Bone marrow (tissue), 2 donors: ENCODE measurements around the gene KLC1.
"Not testable (repeated sequence)": the region's sequence is repeated elsewhere in the genome, so short reads cannot be mapped to it uniquely, and the experiment has no call there.

ENCODE experiments used
- DNase-seq, 2 donors: peaks; one replicate each; lab custom pipeline; 2025; lab: John Stamatoyannopoulos, UW

The KLC1 gene

DNA sequence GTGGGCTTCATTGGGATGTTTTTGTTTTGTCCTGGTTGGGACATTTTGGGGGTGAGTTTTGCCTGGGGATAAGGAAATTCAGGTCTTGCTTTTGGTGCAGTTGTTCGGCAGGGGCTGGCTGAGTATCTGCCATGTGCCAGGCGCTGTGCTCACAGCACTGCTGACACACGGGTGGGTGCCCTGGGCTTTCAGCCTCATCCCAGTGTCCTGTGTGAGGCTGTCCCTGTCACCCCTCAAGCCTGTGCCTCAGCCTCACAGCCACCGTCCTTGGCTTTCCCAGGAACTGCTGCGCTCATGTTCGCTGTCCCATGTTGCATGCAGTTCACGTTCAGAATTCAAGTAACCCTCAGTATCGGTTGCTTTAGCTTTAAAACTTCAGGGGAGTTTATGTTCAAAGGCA is 61.3 kb downstream of the KLC1 start:
- DNase-seq = no peak

DNA sequence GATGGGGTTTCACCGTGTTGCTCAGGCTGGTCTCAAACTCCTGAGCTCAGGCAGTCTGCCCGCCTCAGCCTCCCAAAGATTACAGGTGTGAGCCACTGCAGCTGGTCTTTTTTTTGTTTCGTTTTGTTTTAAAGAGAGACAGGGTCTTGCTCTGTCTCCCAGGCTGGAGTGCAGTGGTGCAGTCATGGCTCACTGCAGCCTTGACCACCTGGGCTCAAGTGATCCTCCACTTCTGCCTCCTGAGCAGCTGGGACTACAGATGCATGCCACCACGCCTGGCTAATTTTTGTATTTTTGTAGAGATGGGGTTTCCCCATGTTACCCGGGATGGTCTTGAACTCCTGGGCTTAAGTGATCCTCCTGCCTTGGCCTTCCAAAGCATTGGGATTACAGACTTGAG is 62.6 kb downstream of the KLC1 start:
- DNase-seq = not testable (repeated sequence)

DNA sequence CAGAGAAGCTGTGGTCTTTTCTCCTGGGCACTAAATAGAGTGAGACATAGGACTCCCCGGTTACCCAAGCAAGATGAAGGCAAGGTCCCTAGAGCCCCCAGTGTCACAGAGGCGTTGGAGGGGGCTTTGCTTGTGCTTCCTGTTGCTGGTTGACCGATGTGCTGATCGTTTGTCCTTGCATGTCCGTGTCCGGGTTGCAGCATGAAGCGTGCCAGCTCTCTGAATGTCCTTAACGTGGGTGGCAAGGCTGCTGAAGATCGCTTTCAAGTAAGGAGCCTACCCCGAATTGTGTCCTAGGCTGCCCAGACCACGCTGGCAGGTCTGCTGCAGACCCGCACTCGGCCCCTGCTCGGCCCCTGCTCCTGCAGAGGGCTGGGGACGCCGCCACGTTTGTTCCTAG is 63.1 kb downstream of the KLC1 start:
- no peak for DNase-seq

DNA sequence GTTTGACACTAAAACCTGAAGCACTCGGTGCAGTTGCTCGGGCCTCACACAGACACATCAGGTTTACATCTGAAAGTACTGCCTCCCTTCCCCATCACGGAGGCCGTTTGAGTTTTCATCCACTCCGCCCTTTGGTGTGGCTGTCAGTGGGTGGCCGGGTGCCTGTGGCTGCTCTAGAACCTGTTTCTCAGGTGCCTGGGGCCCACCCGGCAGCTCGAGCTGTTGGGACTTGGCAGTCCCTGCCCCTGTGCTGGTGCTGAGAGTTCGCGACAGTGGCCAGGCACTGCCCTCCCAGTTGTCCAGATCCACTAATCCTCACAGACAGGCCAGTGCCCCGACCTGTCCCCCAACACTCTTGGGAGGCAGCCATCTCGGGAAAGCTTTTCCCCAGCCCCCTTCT is 63.9 kb downstream of the KLC1 start:
- no peak for DNase-seq

DNA sequence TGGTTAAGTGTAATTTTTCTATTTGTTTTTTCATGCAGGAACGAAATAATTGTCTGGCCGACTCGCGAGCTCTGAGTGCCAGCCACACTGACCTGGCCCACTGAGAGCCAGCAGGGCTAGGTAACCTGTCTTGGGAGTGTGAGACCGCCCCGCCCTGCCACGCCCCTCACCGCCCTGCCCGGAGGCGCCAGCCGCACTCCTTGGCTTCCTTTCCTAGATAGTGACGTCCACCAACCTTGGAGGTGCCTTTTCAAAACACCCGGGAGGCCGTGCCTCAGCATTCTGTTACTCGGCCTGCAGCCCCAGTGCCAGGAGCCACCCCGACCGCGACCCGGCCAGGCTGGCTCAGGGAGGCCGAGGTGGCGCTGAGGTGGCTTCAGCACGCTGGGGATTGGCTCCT is 64.5 kb downstream of the KLC1 start:
- no peak for DNase-seq

DNA sequence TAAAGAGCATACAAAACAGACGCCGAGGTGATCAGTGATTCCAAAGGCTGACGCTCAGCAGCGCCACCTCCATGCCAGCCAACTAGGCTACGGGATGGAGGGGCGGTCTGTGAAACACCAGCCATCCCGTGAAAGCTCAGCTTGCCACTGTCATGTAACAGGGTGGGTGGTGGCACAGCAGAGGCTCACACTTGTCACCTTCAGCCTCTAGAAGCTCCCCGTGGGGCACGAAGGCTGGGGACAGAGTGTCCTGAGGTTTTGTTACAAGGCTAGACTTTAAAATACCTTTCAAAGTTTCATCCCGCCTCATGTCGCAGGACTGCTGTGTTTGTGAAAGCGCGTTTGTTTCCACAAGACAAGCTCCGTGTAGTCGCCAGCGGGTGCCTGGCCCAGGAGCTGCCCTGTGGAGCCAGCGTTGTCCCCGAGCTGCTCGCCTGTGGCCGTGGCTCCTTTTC is 65.6 kb downstream of the KLC1 start:
- DNase-seq = no peak

DNA sequence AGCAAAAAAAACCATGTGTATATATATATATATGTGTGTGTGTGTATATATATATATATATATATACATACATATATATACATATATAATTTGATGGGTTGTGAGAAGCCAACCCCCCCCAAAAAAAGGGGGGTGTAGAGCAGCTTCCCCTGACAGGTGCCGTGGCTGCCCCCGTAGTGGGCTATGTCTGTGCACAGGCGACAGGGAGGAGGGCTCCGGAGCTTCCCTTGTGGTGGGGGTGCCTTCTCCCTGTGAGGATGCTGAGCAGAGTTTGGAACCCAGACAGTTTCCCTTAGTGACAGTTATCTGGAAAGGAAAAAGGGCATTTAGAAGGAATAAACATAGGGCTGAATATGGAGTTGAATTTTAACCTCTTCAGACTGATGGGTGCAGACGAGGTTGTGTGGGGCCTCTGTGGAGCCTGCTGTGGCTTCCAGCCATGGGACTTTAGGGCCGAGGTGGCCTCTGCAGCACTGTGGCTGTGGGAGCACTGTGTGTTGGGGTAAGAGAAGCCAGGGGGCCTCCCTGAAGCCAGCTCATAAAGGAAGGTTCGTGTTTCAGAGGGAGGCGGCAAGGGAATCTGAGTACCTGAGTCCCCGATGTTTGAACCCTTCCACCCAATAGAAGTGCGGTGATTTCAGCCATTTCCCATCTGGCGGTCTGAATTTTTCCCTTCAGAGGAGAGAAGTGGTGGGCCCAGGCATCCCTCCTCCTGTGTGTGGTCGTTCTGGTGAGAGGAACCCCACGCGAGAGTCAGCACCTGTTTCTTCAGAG is 66.5 kb downstream of the KLC1 start:
- no peak for DNase-seq

DNA sequence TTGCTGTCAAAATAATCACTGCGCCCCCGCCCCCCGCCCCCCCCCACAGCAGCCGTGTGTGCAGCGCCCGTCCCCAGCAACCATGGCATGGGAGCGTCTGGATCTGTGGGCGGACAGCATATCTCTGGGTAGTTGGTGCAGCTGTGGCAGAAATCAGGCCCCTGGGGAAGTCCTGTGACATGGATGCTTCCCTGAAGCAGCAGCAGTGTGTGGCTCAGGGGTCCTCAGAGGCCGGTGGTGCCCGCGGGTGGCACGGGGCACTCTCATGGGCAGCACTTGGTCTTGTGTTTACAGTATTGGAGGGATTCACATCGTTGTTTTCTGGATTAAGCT is 67.0 kb downstream of the KLC1 start:
- DNase-seq = no peak

DNA sequence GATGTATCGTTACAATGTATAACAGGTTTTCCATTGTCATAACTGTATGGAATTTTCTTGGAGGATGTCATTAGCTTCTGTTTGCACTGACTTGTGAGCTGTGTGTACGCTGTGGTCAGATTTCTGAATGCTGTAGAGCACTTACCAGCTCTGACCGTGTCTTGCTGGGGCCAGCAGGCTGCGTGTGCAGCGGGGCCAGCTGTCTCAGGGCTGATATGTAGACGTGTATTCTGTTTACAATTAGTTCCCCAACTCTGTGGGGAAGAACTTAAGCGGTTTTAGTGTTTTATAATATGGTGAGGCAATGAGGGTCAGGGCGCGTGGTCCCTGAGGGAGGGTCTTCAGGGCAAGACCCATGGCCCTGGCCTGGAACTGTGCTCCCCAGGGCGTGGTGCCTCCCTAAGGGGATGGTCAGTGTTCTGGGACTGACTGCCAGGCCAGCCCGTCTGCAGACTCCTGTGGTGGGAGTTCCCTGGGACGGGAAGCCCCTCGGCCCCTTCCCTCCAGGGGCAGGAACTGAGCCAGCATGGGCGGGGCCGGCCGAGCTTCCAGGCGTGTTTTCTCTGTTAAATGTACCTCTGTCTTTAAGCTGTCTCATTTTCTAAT is 67.6 kb downstream of the KLC1 start:
- no peak for DNase-seq

DNA sequence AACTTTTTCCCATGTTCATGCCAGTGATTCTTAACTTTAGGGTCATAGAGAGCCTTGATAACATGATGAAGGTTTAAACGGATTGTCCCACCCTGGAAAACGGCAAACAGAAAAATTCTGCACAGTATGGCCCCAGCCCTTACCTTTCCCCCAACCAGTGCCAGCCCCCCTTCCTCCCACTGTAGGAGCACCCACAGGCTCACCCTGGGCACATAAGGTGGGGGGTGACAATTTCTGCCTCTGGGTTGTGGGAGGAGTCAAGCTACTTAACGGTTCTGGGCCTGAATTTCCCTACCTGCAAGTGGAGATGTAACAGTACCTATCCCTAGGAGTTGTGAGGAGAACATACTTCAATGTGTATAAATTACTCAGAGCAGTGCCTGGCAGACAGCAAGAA is 68.2 kb downstream of the KLC1 start:
- DNase-seq = no peak

DNA sequence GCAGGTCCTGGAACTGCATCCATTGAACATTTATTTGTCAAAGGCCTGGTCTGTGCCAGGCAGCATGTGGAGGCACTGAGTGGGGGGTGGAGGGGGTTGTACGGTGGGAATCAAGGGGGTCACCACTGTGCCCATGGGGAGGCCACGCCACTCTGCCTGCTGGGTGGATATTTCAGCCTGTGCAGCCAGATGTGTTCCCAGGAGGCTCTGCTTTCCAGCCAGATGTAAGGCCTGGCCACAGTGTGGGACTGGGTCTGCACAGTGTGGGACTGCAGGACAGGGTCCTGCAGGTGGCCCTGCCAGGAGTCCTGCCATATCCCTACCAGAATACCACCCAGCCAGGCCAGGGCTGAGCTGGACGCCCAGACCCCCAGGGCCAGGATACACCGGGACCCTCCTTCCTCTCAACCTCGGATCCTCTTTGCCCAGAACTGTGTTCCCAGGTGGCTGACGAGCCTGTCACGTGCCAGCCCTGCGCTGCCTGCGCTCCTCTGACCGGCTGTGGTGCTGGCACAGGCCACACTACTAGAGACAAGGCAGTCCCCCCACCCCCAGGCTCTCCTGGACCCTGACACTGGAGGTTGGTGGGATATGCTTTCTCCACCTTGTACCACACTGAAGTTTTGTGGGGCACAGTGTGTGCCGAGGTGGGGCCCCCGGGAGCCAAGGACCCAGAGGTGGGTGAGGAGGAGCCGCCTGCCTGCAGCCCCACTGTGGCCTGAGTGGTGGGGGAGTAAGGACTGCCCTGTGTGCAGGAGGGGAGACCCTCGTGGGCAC is 68.8 kb downstream of the KLC1 start:
- DNase-seq = no peak

DNA sequence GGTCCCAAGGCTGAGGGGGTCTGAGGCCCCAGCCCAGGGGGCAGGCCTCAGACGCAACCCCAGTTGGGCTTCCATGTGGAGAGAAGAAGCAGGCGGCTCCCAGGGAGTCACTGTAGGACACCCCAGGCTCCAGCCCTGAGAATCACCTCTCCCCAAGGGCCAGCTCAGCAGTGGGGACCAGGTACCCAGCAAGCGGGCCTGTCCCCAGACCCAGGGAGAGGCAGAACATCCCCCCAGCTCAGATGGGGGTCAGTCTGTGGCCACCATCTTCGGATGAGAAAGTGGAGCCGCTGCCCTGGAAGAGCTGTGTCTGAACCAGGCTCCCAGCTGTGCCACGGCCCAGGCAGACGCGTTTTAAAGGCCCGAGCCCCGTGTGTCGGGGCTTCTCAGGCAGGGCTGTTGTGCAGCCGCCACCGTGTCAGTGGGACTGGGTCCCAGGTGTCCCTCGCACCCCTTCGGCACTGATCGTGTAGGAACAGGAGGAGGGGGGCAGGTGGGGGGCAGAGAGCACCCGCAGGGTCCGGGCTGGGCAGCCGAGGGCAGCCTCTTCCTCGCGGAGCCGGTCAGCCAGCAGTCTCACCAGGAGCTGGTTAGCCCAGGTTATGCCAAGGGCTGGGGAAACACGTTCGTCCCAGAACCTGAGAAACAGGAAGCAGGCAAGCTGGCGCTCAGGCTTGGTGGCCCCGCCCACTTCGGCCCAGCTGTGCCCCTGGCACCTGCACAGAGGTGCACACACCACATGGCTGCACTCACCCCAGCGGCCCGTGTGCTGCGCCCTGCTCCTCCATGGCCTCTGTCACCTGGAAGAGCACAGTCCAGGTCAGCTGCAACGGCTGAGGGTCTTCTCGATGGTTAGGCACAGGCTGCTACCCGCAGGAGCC is 69.6 kb downstream of the KLC1 start:
- no peak for DNase-seq

DNA sequence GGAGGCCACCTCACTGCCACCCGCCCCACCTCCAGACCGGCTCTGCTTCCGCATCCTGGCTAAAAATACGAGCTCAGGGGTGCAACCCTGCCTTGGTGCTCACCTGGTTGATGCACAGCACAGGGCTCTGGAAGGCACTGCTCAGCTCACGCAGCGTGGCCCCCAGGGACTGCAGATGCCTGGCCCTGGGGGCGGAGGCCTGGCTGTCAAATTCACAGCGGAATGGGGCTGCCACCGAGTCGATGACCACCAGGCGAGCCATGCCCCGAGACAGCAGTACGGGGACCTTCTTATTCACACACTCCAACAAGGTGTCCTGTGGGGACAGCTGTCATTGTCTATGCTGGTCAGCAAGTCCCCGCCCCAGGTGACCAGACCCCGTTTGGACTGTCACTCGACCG is 70.2 kb downstream of the KLC1 start:
- DNase-seq = no peak

DNA sequence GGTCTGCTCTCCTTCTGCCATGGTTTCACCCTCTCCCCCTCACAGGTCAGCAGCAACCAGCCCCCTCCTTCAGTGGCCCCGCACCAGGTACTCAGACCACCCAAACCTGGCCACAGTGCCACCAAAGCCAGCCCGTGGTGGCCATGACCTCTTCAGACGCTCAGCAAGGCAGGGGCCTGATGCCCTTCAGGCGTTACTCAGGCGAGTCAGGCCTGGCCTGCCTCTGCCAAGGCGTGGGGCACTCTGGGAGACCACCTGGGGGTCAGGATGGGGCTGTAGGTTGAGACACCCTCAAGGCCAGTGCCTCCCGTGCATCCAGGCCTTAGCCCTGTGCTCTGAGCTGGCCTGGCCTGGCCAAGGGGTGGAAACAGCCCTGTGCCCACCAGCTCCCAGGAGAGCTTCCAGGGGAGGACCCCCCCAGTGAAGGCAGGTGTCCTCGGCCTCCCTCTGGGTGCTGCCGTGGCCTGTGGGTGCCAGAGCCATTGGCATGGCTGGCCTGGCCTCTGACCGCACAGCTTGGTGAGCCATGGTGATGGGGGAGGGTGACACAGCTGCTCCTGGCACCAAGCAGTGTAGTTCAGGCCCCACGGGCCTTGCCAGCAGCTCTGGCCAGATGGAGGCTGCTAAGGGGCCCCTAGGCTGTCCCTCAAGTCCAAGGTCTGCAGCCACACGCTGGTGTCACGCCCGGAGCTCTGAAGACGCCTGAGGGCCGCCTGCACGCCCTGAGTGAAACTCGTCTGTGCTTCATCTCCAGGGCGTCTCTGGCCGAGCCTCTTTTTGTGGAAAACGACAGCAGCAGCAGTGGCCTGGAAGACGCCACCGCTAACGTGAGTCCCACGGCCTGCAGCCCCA is 71.1 kb downstream of the KLC1 start:
- no peak for DNase-seq

DNA sequence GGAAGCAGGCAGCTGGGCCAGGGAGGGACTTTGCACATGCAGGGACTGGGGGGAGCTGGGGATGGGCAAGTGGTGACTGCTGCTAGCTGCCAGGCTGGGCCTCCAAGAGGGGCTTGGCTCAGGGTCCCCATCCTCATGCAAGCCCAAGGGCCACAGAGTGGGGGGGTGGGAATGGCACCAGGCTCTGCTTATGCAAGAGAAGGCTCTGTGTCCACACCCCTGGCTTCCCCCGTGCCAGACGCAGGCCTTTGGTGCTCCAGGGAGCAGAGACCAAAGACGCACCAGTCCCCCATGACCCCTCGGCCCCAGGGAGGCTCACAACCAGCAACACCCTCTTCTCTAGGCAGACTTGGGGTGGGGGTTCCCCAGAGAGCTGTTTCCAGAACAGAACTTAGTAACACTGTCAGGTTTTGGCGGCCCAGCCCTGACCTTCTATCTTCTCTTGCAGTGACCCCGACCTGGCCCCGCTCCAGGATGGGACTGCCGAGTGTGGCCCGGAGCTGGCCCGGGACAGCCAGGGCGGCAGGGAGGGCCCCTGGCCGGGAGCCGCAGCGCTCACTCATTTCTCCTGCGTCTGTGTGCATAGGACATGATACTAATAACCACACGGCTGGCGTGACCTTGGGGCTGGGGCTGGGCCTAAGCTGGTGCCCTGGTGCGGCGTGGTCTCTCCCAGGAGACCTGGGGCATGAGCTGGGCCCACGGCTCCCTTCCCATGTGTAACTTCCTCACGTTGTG is 71.9 kb downstream of the KLC1 start:
- no peak for DNase-seq

DNA sequence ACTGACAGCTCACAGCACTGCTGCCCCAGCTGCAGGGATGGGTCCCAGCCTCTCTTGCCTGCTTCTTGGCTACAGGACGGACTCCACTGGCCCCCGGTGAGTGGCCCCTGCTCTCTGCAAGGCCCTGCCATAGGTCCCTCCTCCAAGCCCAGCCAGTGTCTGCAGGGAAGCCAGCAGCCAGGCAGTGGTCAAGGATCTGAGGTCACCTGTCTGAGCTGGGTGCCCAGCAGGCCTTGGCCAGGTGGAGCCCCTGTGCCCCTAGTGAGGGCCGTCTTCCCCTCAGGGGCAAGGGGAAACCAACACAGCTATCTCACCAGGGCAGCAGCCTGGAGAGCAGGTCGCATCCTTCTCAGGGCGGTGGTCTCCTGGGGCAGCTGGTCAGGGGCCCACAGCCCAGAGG is 73.1 kb downstream of the KLC1 start:
- no peak for DNase-seq

DNA sequence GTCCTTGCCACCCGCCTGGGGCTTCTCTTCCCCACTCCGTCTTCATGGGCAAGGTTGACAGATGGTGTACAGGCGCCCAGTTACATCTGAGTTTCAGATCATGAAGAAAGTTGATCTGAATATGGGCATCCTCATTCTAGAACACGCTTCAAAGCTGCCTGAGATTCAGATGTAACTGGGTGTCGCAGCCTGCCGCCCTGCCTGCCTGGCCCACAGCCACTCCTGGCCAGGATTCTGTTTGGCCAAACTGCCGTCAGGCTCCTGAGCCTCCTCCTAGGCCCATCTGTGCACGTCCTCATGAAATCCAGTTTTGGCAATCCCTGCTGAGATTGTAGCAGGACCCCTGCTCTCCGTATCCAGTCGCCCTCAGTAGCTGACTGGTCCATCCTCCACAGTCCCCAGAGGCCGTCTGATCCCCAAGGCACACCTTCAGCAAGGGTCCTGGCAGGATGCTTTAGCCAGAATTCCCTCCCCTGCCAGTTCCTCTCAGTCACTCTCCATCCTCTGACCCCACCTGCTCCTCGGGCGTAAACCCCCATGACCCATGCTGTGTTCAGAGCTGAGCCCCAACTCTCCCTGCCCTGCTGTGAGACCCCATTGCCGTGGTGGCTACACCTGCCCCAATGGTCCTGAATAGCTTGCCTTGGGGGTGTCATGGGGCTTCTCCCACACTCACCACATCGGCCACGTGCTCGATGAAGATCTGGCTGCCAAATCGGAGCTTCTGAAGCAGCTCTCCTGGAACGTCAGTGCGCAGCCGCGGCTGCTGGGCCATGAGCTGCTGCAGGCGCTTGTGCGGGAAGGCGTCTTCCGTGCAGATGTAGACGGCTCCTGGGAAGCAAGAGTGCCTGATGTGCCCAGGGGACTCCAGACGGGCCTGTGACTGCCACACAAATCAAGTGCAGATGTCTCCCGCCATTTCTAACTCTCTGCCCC is 73.8 kb downstream of the KLC1 start:
- DNase-seq = no peak

DNA sequence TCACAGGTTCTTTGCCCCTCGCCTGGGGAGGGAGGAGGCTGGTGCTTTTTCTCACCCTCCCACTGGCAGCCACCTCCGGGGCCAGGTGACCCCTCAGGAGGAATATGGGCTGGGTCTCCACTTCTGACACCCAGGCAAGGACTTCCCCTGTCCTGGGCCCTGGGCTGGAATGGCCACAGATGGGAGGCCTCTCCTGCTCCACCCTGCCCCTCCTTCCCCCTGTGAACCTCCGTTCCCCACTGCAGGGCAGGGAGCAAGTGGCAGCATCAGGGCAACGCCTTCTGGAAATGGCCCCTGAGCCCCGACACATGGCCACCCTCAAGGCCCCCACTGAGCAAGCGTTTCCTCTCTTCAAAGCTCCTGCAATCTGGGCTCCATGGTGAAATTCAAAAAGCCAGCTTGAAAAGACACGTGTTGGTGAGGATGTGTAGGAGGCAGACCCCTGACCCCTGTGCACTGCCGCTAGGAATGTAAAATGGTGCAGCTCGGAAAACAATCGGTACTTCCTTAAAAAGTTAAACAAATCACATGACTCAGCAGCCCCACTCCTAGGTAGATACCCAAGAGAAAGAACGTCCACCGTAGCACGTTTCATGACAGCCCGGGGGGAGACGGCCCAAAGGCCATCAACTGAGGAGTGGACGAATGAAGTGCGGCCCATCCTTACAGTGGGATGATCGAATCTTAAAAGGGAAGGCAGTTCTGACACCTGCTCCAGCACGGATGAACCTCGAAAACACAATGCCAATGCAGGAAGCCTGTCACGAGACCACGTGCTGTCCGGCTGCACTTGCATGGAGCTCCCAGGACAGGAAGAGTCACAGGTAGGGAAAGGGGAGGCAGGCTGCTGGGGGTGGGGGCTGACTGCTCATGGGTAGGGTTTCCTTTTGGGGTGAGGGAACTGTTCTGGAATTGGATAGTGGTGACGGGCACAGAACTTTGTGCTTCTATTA is 74.7 kb downstream of the KLC1 start:
- DNase-seq = no peak
